GM18907 (cell line): ENCODE data around the gene SEMA4A.
"Not testable (repeated sequence)": the region's sequence is repeated elsewhere in the genome, so short reads cannot be mapped to it uniquely, and the experiment has no call there.

ENCODE experiments used
- ATAC-seq: cut with Tn5 transposase; IDR thresholded peaks from one replicate; pipeline ENCODE4 v1.9.1; 2021; ENCODE audit warnings: mild to moderate bottlenecking, moderate library complexity; ENCODE audit not compliant: unreplicated experiment

Gene SEMA4A

GRCh38 chr1:156153362-156153761, at the start of gene SEMA4A:
Gene SEMA4A, plus strand, starts transcription at chr1:156153585. Its CDS starts 994 bp downstream, at chr1:156154579.
- no peak for ATAC-seq

DNA sequence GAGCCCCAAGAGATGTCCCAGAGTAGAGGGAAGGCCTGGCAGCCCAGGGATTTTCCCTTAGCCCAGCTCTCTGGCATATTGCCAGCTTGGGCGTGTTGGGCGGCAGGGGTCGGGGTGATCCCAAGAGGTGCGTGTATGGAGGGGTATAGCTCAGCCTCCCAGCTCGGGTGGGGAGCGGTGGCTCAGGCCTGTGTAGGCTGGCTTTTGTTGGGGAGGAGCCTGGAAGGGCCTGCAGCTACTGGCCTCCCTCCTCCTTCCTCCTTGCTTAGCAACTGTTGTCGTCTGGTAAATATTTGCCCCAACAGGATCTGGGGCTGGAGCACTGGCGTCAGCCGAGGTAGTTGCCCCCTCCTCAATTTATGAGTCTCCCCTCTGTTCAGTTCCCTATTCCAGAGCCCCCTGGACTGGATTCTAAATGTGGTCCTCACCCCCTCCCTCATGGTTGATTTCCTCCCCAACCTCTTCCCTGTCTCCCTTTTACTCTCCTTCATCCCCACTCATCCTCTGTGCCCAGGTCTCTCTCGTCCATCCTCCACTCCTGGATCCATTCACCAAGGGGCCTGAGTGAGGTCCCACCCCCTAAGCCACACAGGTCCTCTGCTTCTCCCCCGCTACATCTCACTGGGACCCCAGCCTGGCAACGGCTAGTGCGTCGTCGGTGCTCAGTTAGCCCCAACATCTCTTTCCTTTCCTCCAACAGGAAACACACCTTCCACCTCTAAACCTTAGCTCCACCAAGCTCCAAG, 49.1 kb upstream of the SEMA4A start:
- ATAC-seq = no peak

GRCh38 chr1:156104861-156105832, 48.2 kb upstream of the SEMA4A start:
- ATAC-seq = no peak

- ATAC-seq = no peak
Observed at GRCh38 chr1:156106624-156107488, 46.5 kb upstream of the SEMA4A start.

DNA sequence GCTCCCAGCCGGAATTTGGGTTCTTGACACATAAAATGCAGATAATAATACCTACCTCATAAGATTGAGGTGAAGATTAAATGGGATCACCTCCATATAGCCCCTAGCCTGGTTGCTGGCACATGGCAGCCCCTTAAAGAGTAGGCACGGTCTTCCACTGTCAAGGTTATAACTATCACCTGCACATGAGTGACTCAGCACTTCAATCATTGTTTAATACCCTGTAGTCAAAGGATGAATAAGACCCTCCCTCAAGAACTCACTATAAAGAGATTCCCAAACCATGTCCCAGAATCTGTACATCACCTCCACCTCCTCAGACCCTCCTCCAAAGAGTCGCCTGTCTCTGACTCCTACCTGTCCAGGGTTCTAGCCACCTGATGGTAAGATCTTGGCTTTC, 45.3 kb upstream of the SEMA4A start:
- ATAC-seq = no peak

GRCh38 chr1:156108664-156109241, 44.6 kb upstream of the SEMA4A start:
- ATAC-seq = no peak

DNA sequence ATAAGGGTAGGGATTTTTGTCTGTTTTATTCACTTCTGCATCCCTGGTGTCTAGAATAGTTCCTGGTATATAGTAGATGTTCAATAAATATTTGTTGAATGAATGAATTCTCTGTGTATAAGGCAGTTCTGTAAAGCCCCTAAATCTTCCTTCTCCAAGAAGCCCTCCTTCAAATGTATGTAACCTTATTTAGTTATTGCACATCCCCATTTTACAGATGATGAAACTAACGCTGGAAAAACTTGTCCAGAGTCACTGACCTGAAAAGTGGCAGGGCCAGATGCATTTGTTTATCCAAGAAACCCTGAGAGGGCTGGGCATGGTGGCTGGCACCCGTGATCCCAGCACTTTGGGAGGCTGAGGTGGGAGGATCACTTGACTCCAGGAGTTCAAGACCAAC, 43.1 kb upstream of the SEMA4A start:
- ATAC-seq = no peak

DNA sequence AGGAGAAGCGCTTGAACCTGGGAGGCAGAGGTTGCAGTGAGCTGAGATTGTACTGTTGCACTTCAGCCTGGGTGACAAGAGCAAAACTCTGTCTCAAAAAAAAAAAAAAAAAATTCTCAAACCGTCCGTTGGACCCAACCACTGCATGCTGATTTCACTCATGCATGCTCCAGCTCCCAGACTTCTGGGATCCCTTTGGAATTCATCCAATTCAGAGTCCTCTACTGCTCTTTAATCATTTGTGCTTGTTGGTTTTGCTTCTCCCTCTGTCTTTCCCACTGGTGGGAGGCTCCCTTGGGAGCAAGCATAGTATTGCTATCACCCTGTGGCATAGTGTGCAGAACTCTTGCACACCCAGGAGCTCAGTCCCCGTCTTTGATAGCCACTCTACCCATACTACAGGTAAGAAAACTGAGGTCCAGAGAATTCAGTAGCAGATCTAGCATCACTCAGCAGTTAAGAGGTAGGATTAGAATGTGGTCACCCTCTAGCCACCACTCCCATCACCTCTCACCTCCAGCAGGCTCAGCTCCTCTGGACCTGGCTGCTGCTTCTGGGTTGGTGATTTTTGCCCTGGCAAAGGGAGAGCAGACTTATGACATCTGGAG, 41.9 kb upstream of the SEMA4A start:
- no peak for ATAC-seq

DNA sequence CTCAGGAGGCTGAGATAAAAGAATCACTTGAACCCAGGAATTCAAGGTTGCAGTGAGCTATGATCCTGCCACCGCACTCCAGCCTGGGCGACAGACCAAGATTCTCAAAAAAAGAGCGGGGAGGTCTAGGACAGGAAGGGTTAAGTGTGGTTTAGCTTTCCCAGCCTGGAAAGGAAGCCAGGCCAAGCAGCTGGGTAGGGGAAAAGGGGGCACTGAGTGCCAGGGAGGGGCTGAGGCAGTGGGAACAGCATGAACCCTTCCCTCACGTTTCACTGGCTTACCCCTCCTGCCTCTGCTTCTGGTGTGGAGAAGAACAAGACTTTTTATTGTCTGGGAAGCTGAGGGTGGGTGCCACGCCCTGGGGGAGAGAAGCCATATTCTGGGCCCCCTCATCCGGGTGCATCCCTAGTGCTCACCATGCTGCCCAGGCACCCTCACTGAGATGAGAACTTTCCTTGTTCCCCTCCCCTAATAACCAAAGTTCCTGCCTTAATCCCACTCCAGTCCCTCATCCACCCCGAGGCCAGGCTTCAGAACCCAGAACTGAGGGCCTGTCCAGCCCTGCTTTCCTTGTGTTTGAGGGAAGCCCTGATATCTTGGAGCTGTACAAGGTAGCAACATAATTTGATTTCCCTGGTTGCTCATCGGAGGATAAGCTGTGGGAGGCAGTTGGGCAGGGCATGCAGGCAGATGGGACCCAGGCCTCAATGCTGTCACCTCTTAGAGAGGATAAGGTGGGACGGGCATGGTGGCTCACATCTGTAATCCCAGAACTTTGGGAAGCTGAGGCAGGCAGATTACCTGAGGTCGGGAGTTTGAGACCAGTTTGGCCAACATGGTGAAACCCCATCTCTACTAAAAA, 40.9 kb upstream of the SEMA4A start:
- ATAC-seq = no peak

- no peak for ATAC-seq
Observed at GRCh38 chr1:156113282-156113950, 40.0 kb upstream of the SEMA4A start.

DNA sequence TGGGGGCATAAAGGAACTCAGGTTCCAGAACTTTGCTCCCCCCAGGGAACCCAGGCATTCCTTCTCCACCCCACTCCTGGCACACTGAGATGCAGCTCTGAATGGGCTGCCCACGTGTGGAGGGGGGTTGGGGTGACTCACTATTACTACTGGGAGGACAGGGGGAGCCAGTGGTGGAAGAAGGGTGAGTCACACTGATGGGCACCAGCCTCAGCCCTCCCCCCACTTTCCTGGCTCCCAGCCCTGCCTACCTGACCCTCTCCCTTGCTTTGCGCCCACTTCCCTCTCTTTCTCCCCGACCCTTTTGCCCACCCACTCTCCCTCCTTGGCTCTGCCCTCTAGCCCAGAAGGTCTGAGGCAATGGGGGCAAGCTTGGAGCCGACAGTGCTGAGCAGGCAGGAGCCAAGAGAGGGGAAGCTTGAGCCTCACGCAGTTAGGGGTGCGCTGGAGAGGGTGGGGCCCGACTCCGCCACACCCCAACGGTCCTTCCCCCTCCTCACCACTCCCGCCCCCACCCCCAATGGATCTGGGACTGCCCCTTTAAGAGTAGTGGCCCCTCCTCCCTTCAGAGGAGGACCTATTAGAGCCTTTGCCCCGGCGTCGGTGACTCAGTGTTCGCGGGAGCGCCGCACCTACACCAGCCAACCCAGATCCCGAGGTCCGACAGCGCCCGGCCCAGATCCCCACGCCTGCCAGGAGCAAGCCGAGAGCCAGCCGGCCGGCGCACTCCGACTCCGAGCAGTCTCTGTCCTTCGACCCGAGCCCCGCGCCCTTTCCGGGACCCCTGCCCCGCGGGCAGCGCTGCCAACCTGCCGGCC, 39.1 kb upstream of the SEMA4A start, which contains the start of gene LMNA:
Gene LMNA, plus strand, starts transcription at position 611 of the 818 bp plus-strand sequence. CDS start 208 bp downstream, outside the sequence.
- peak; percentile 70 for ATAC-seq

DNA sequence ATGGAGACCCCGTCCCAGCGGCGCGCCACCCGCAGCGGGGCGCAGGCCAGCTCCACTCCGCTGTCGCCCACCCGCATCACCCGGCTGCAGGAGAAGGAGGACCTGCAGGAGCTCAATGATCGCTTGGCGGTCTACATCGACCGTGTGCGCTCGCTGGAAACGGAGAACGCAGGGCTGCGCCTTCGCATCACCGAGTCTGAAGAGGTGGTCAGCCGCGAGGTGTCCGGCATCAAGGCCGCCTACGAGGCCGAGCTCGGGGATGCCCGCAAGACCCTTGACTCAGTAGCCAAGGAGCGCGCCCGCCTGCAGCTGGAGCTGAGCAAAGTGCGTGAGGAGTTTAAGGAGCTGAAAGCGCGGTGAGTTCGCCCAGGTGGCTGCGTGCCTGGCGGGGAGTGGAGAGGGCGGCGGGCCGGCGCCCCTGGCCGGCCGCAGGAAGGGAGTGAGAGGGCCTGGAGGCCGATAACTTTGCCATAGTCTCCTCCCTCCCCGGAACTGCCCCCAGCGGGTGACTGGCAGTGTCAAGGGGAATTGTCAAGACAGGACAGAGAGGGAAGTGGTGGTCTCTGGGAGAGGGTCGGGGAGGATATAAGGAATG, 38.4 kb upstream of the SEMA4A start:
- ATAC-seq = peak; percentile 19

DNA sequence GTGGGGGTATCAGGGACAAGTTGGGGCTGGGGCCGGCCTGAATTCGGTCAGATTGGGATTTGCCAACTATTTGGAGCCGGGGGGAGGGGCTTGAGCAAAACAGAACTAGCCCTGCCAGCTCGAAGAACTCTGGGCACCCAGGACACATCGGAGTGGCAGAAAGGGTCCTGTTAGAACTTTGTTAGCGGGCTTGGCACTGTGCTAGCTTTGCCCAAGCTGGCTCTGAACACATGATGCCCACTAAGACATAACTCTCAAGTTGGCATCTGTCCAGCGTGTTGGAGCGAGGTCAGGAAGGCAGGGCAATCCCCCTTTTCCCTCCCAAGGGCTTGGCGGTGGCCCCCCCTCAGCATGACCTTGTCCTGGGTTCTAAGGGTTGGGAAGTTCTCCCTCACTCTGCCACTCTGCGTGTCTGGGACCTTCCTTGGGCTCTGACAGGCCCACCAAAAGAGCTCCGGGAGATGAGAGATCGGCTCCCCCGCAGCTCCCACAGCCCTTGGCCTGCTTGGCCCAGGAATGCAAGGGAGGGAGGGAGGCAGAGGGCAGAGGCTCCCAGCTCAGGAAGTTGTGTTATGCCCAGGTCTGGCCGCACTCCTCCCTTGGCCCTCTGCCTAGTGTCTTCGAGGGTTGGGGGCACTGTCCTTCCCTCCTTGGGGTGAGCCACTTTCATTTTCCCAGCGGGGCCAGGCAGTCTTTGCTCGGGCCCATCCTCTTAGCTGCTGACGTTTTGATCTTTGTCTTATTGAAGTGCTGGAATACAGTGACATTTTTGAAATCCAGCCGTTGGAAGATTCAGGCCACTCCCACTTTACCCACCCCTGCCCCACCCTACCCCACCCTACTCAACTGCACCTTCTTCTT, 37.6 kb upstream of the SEMA4A start:
- no peak for ATAC-seq

- ATAC-seq = not testable (repeated sequence)
Observed at GRCh38 chr1:156116731-156117130, 36.7 kb upstream of the SEMA4A start.

- no peak for ATAC-seq
Observed at GRCh38 chr1:156117414-156118176, 35.8 kb upstream of the SEMA4A start.
